Measurements from ENCODE around the gene RARG. TPM values are rescaled to one million over a fixed set of nuclear protein-coding genes. Genes with fewer than 3 reads are reported as not detected.

The RARG gene
- total RNA-seq, 1 experiment from 2014 or later: 118 TPM

- Histone ChIP-seq H3K4me3 (no peak overlapping the region), H3K4me2 (no peak overlapping the region), H3K79me2 (ENCODE audit: low read depth) (peaks cover 2% of the 10 kb centered on the region; the same call in 1 of the 2 replicates), H3K36me3 (ENCODE audit: low read depth) (no peaks in the 10 kb centered on the region), H2AFZ (no peak overlapping the region), H3K4me1 (replicated peaks; ENCODE audit: insufficient read depth) (no peaks in the 10 kb centered on the region), H3K9me2 (ENCODE audit: insufficient read depth) (no peaks in the 10 kb centered on the region), H3K27ac (no peak overlapping the region), H3K27me3 (ENCODE audit: insufficient read depth, low read depth) (no peaks in the 10 kb centered on the region), H3F3A (ENCODE audit: insufficient read depth, low read depth) (no peaks in the 10 kb centered on the region), H4K20me1 (ENCODE audit: insufficient read depth) (no peaks in the 10 kb centered on the region), H3K9me3 (ENCODE audit: insufficient read depth, low read depth) (no peaks in the 10 kb centered on the region)
- intact Hi-C loops (cut with micrococcal nuclease; ENCODE audit: unreplicated experiment): no loop called here
- CTCF ChIA-PET: interaction anchor here (0.6 kb wide), 3 partner anchors 16 to 1033 kb away, joined by 3 to 4 read pairs (median 3); no protein-coding TSS in a partner anchor
- no peak for DNase-seq
- no TSS peak for BruUV-seq (replicated peaks)
- POLR2A ChIA-PET (ENCODE audit: unreplicated experiment): interaction anchor here (0.6 kb wide), 1 partner anchor 38 kb away, joined by 5 read pairs; no protein-coding TSS in a partner anchor
- no peak for TF ChIP-seq EZH2 (IDR thresholded peaks at IDR 0.05; ENCODE audit: low read depth)
- TF ChIP-seq, protein P1, sequence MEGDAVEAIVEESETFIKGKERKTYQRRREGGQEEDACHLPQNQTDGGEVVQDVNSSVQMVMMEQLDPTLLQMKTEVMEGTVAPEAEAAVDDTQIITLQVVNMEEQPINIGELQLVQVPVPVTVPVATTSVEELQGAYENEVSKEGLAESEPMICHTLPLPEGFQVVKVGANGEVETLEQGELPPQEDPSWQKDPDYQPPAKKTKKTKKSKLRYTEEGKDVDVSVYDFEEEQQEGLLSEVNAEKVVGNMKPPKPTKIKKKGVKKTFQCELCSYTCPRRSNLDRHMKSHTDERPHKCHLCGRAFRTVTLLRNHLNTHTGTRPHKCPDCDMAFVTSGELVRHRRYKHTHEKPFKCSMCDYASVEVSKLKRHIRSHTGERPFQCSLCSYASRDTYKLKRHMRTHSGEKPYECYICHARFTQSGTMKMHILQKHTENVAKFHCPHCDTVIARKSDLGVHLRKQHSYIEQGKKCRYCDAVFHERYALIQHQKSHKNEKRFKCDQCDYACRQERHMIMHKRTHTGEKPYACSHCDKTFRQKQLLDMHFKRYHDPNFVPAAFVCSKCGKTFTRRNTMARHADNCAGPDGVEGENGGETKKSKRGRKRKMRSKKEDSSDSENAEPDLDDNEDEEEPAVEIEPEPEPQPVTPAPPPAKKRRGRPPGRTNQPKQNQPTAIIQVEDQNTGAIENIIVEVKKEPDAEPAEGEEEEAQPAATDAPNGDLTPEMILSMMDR (conservative IDR thresholded peaks at IDR 0.05): no peak
These were observed 26.8 kb upstream of the RARG start for GRCh38 chr12:53258541-53259539.

GRCh38 chr12:53255996-53256395 is 24.0 kb upstream of the RARG start:
- peaks cover 12% of the 10 kb centered on the region for H3K4me1 ChIP-seq (replicated peaks; ENCODE audit: insufficient read depth)
- intact Hi-C loops (cut with micrococcal nuclease; ENCODE audit: unreplicated experiment): no loop called here
- H3K27ac ChIP-seq: no peak overlapping the region
- no peak overlapping the region for H2AFZ ChIP-seq
- H3K36me3 ChIP-seq (ENCODE audit: low read depth): no peaks in the 10 kb centered on the region
- H3K9me3 ChIP-seq (ENCODE audit: insufficient read depth, low read depth): no peaks in the 10 kb centered on the region
- H3K27me3 ChIP-seq (ENCODE audit: insufficient read depth, low read depth): no peaks in the 10 kb centered on the region
- ChIA-PET POLR2A (ENCODE audit: unreplicated experiment) (interaction anchor here (0.5 kb wide), 1 partner anchor 139 kb away, joined by 18 read pairs; no protein-coding TSS in a partner anchor), CTCF (no interaction called here)
- no peaks in the 10 kb centered on the region for H4K20me1 ChIP-seq (ENCODE audit: insufficient read depth)
- H3K79me2 ChIP-seq (ENCODE audit: low read depth): peaks cover 15% of the 10 kb centered on the region
- no peak overlapping the region for H3K4me2 ChIP-seq
- no peak overlapping the region for H3K4me3 ChIP-seq
- TF ChIP-seq, protein P1 (conservative IDR thresholded peaks at IDR 0.05): no peak
- TF ChIP-seq EZH2 (IDR thresholded peaks at IDR 0.05; ENCODE audit: low read depth): no peak
- no peaks in the 10 kb centered on the region for H3K9me2 ChIP-seq (ENCODE audit: insufficient read depth)
- peaks cover 17% of the 10 kb centered on the region for H3F3A ChIP-seq (ENCODE audit: insufficient read depth, low read depth)
- no TSS peak for BruUV-seq (replicated peaks)
- DNase-seq: no peak

GRCh38 chr12:53254816-53255545 is 23.0 kb upstream of the RARG start:
- intact Hi-C loops (cut with micrococcal nuclease; ENCODE audit: unreplicated experiment): no loop called here
- no peak overlapping the region for H3K27ac ChIP-seq
- no peak overlapping the region for H3K4me3 ChIP-seq
- H3K27me3 ChIP-seq (ENCODE audit: insufficient read depth, low read depth): no peaks in the 10 kb centered on the region
- peaks cover 22% of the 10 kb centered on the region for H3K4me1 ChIP-seq (replicated peaks; ENCODE audit: insufficient read depth)
- no TSS peak for BruUV-seq (replicated peaks)
- no peaks in the 10 kb centered on the region for H3K36me3 ChIP-seq (ENCODE audit: low read depth)
- no peak for TF ChIP-seq EZH2 (IDR thresholded peaks at IDR 0.05; ENCODE audit: low read depth)
- TF ChIP-seq, protein P1 (conservative IDR thresholded peaks at IDR 0.05): no peak
- ChIA-PET CTCF (no interaction called here), POLR2A (ENCODE audit: unreplicated experiment) (no interaction called here)
- peaks cover 28% of the 10 kb centered on the region for H3F3A ChIP-seq (ENCODE audit: insufficient read depth, low read depth)
- H2AFZ ChIP-seq: no peak overlapping the region
- no peaks in the 10 kb centered on the region for H4K20me1 ChIP-seq (ENCODE audit: insufficient read depth)
- no peak overlapping the region for H3K4me2 ChIP-seq
- H3K79me2 ChIP-seq (ENCODE audit: low read depth): peaks cover 15% of the 10 kb centered on the region
- no peaks in the 10 kb centered on the region for H3K9me3 ChIP-seq (ENCODE audit: insufficient read depth, low read depth)
- DNase-seq: no peak
- no peaks in the 10 kb centered on the region for H3K9me2 ChIP-seq (ENCODE audit: insufficient read depth)
